HepG2 (cell line): Measurements from ENCODE around the gene BABAM1. TPM values are rescaled to one million over a fixed set of nuclear protein-coding genes. Genes with fewer than 3 reads are reported as not detected.

ENCODE experiments used
- CBFB ChIP-seq: sonication (generic); formaldehyde crosslinking; IDR thresholded peaks from 2 replicates; pipeline ENCODE4 v1.4.0; 2020; ENCODE audit warnings: missing genetic modification reagents
- GABPA ChIP-seq, 2 experiments: IDR thresholded peaks; 2 replicates each; pipeline ENCODE4 v1.6.1; 2011 to 2016; ENCODE audit warnings: low read depth in 2 of 2, low read length in 1 of 2, missing biosample characterization in 1 of 2, missing genetic modification characterization in 1 of 2
- MTF2 ChIP-seq: sonication (generic); formaldehyde crosslinking; IDR thresholded peaks from 2 replicates; pipeline ENCODE4 v1.5.0; 2020; ENCODE audit warnings: missing genetic modification reagents, borderline replicate concordance
- MXI1 ChIP-seq: IDR thresholded peaks from 3 replicates; pipeline ENCODE4 v1.6.1; 2012; ENCODE audit warnings: low read depth, low read length, inconsistent platforms, borderline replicate concordance
- RXRB ChIP-seq: IDR thresholded peaks from 2 replicates; pipeline ENCODE4 v1.6.1; 2016; ENCODE audit warnings: borderline replicate concordance, missing genetic modification reagents, missing compliant biosample characterization
- ZNF34 ChIP-seq: sonication (generic); formaldehyde crosslinking; IDR thresholded peaks from 2 replicates; pipeline ENCODE4 v1.4.0; 2020; ENCODE audit warnings: mild to moderate bottlenecking, missing genetic modification reagents, borderline replicate concordance
- ZNF44 ChIP-seq: sonication (generic); formaldehyde crosslinking; IDR thresholded peaks from 2 replicates; pipeline ENCODE4 v1.5.1; 2020; ENCODE audit warnings: mild to moderate bottlenecking, missing genetic modification reagents
- ZNF644 ChIP-seq: IDR thresholded peaks from 2 replicates; pipeline ENCODE4 v1.6.1; 2016; ENCODE audit warnings: low read depth
- ZNF720 ChIP-seq: sonication (generic); formaldehyde crosslinking; IDR thresholded peaks from 2 replicates; pipeline ENCODE4 v1.4.0; 2020; ENCODE audit warnings: missing genetic modification reagents
- ZNF790 ChIP-seq: sonication (generic); formaldehyde crosslinking; IDR thresholded peaks from 2 replicates; pipeline ENCODE4 v1.8.0; 2022; ENCODE audit warnings: missing genetic modification reagents, mild to moderate bottlenecking, borderline replicate concordance
- polyA plus RNA-seq, 8 experiments: library from polyadenylated mRNA; depleted of rRNA in 3 of 8; stranded (reverse) in 7 of 8; unstranded in 1 of 8; fragments of >200 nt; fragmentation: Illumina TruSeq in 4 of 8; extraction: Trizol in 4 of 8; gene quantifications; 2 replicates each; pipeline versions ENCODE4 v1.2.1 to v1.2.3, GENCODE V29; 2011 to 2016; ENCODE audit warnings: low read depth in 4 of 8, missing spikeins in 1 of 8, mixed read lengths in 1 of 8; ENCODE audit not compliant: insufficient read depth in 1 of 8
- total RNA-seq, 5 experiments: library from RNA; depleted of rRNA; stranded (reverse); fragments of >200 nt; fragmentation: Illumina TruSeq; extraction: Trizol; gene quantifications; 2 replicates each; pipeline ENCODE4 v1.2.3, GENCODE V29; 2016; ENCODE audit warnings: low read depth in 1 of 5
- TF ChIP-seq, protein P1 (sequence below): sonication (generic); formaldehyde crosslinking; IDR thresholded peaks from 2 replicates; pipeline ENCODE4 v1.5.0; 2020; ENCODE audit warnings: mild to moderate bottlenecking, missing genetic modification reagents, borderline replicate concordance
- TF ChIP-seq, protein P2 (sequence below): sonication (generic); formaldehyde crosslinking; IDR thresholded peaks from 2 replicates; pipeline ENCODE4 v1.5.0; 2020; ENCODE audit warnings: mild to moderate bottlenecking, missing genetic modification reagents
- TF ChIP-seq, protein P3 (sequence below): sonication (generic); formaldehyde crosslinking; IDR thresholded peaks from 2 replicates; pipeline ENCODE4 v1.4.0; 2020; ENCODE audit warnings: missing genetic modification reagents

Gene BABAM1
- total and polyA plus RNA-seq, 2 of the 13 experiments (the other 11 are each of a cell fraction or from before 2014, with no cell fraction given), result 70.0 to 82.0 TPM

DNA sequence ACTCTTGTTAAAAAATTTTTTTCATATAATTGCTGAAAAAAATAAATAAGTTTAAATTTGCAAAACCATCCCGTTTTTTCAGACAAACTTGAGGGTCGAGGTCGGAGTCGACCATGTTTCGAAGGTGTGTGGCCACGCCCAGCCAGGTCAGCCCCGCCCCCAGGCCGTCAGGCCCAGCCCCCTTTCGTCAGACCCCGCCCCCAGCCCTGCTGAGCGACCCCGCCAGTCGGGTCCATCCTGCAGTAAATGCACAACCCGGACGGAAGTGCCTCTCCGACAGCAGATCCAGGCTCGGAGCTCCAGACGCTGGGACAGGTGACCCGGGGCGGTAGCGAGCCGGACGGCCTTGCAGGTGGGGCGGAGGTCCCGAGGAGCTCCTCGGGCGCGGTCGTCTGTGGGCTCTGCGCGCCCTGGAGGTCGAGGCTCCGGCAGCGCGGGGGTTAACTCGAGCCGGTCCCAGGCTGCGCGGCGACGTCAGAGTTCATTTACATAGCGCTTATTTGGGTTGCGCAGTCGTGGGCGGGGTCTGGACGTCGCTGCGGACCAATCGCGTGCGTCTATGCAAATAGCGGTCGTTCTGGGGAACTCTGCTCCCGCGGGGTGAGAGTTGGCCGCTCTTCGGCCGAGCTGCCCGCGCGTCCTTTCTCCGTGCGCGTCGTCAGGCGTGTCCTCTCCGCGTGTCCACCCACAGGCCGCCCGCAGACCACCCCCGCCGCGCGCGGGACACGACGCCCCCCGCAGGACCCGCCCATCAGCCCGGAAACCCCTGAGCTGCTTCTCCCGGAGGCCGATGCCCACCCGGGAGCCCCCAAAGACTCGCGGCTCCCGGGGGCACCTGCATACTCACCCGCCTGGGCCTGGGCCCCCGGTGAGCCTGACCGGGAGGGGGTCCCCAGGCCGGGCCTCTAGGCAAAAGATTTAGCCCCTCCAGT is 41.0 kb upstream of the BABAM1 start, which contains the start of gene OCEL1 (continued):
- TF ChIP-seq, protein P1, sequence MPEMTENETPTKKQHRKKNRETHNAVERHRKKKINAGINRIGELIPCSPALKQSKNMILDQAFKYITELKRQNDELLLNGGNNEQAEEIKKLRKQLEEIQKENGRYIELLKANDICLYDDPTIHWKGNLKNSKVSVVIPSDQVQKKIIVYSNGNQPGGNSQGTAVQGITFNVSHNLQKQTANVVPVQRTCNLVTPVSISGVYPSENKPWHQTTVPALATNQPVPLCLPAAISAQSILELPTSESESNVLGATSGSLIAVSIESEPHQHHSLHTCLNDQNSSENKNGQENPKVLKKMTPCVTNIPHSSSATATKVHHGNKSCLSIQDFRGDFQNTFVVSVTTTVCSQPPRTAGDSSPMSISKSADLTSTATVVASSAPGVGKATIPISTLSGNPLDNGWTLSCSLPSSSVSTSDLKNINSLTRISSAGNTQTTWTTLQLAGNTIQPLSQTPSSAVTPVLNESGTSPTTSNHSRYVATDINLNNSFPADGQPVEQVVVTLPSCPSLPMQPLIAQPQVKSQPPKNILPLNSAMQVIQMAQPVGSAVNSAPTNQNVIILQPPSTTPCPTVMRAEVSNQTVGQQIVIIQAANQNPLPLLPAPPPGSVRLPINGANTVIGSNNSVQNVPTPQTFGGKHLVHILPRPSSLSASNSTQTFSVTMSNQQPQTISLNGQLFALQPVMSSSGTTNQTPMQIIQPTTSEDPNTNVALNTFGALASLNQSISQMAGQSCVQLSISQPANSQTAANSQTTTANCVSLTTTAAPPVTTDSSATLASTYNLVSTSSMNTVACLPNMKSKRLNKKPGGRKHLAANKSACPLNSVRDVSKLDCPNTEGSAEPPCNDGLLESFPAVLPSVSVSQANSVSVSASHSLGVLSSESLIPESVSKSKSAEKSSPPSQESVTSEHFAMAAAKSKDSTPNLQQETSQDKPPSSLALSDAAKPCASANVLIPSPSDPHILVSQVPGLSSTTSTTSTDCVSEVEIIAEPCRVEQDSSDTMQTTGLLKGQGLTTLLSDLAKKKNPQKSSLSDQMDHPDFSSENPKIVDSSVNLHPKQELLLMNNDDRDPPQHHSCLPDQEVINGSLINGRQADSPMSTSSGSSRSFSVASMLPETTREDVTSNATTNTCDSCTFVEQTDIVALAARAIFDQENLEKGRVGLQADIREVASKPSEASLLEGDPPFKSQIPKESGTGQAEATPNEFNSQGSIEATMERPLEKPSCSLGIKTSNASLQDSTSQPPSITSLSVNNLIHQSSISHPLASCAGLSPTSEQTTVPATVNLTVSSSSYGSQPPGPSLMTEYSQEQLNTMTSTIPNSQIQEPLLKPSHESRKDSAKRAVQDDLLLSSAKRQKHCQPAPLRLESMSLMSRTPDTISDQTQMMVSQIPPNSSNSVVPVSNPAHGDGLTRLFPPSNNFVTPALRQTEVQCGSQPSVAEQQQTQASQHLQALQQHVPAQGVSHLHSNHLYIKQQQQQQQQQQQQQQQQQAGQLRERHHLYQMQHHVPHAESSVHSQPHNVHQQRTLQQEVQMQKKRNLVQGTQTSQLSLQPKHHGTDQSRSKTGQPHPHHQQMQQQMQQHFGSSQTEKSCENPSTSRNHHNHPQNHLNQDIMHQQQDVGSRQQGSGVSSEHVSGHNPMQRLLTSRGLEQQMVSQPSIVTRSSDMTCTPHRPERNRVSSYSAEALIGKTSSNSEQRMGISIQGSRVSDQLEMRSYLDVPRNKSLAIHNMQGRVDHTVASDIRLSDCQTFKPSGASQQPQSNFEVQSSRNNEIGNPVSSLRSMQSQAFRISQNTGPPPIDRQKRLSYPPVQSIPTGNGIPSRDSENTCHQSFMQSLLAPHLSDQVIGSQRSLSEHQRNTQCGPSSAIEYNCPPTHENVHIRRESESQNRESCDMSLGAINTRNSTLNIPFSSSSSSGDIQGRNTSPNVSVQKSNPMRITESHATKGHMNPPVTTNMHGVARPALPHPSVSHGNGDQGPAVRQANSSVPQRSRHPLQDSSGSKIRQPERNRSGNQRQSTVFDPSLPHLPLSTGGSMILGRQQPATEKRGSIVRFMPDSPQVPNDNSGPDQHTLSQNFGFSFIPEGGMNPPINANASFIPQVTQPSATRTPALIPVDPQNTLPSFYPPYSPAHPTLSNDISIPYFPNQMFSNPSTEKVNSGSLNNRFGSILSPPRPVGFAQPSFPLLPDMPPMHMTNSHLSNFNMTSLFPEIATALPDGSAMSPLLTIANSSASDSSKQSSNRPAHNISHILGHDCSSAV (CRISPR knock-in tag), result no peak
- TF ChIP-seq MXI1, result peak; percentile 67; the same call in 2 of the 3 replicates
- TF ChIP-seq ZNF790 (CRISPR knock-in tag), result no peak
- no peak for TF ChIP-seq CBFB (CRISPR knock-in tag)
- TF ChIP-seq, protein P2, sequence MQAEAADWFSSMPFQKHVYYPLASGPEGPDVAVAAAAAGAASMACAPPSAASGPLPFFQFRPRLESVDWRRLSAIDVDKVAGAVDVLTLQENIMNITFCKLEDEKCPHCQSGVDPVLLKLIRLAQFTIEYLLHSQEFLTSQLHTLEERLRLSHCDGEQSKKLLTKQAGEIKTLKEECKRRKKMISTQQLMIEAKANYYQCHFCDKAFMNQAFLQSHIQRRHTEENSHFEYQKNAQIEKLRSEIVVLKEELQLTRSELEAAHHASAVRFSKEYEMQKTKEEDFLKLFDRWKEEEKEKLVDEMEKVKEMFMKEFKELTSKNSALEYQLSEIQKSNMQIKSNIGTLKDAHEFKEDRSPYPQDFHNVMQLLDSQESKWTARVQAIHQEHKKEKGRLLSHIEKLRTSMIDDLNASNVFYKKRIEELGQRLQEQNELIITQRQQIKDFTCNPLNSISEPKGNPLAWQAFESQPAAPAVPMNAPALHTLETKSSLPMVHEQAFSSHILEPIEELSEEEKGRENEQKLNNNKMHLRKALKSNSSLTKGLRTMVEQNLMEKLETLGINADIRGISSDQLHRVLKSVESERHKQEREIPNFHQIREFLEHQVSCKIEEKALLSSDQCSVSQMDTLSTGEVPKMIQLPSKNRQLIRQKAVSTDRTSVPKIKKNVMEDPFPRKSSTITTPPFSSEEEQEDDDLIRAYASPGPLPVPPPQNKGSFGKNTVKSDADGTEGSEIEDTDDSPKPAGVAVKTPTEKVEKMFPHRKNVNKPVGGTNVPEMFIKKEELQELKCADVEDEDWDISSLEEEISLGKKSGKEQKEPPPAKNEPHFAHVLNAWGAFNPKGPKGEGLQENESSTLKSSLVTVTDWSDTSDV (CRISPR knock-in tag), result no peak
- no peak for TF ChIP-seq ZNF34 (CRISPR knock-in tag)
- TF ChIP-seq GABPA (IDR thresholded peaks at IDR 0.05; ENCODE audit: low read depth, low read length), result no peak
- peak; percentile 44; the same call in 1 of the 2 replicates for TF ChIP-seq GABPA (CRISPR knock-in tag; IDR thresholded peaks at IDR 0.05; ENCODE audit: low read depth)
- TF ChIP-seq, protein P3, sequence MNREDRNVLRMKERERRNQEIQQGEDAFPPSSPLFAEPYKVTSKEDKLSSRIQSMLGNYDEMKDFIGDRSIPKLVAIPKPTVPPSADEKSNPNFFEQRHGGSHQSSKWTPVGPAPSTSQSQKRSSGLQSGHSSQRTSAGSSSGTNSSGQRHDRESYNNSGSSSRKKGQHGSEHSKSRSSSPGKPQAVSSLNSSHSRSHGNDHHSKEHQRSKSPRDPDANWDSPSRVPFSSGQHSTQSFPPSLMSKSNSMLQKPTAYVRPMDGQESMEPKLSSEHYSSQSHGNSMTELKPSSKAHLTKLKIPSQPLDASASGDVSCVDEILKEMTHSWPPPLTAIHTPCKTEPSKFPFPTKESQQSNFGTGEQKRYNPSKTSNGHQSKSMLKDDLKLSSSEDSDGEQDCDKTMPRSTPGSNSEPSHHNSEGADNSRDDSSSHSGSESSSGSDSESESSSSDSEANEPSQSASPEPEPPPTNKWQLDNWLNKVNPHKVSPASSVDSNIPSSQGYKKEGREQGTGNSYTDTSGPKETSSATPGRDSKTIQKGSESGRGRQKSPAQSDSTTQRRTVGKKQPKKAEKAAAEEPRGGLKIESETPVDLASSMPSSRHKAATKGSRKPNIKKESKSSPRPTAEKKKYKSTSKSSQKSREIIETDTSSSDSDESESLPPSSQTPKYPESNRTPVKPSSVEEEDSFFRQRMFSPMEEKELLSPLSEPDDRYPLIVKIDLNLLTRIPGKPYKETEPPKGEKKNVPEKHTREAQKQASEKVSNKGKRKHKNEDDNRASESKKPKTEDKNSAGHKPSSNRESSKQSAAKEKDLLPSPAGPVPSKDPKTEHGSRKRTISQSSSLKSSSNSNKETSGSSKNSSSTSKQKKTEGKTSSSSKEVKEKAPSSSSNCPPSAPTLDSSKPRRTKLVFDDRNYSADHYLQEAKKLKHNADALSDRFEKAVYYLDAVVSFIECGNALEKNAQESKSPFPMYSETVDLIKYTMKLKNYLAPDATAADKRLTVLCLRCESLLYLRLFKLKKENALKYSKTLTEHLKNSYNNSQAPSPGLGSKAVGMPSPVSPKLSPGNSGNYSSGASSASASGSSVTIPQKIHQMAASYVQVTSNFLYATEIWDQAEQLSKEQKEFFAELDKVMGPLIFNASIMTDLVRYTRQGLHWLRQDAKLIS (CRISPR knock-in tag), result no peak
- no peak for TF ChIP-seq ZNF720 (CRISPR knock-in tag)
- TF ChIP-seq RXRB (CRISPR knock-in tag), result peak; percentile 67
- TF ChIP-seq ZNF44 (CRISPR knock-in tag), result peak; percentile 25; the same call in 1 of the 2 replicates
- no peak for TF ChIP-seq MTF2 (CRISPR knock-in tag)
- no peak for TF ChIP-seq ZNF644
